Breast epithelium (tissue), 4 donors: ENCODE results near the gene TECR. TPM values are rescaled to one million over a fixed set of nuclear protein-coding genes. Genes with fewer than 3 reads are reported as not detected.

Source experiments
- DNase-seq, 2 donors: peaks; one replicate each; pipeline ENCODE4 v3.0.0-alpha.2; 2019; ENCODE audit warnings: low spot score in 2 of 2
- H3K27ac ChIP-seq, 2 donors: fragments of 200-600 bp; sonication (generic) in 1 of 2; one replicate each; pipeline ENCODE4 v1.5.1; 2016 to 2019; ENCODE audit warnings: mild to moderate bottlenecking in 1 of 2
- H3K27me3 ChIP-seq, 2 donors: fragments of 200-600 bp; sonication (generic) in 1 of 2; one replicate each; pipeline versions ENCODE4 v1.5.1 to v1.6.0; 2017 to 2019; ENCODE audit warnings: control low read depth in 1 of 2, mild to moderate bottlenecking in 1 of 2
- H3K36me3 ChIP-seq: fragments of 200-600 bp; one replicate; pipeline ENCODE4 v1.5.1; 2019
- H3K4me1 ChIP-seq, 2 donors: fragments of 200-600 bp; sonication (generic); one replicate each; pipeline ENCODE4 v1.5.1; 2016 to 2019; ENCODE audit warnings: control low read depth in 1 of 2
- H3K4me3 ChIP-seq, 3 donors: fragments of 200-600 bp; sonication (generic); 1 replicate in 2 of 3; 2 replicates in 1 of 3; pipeline ENCODE4 v1.5.1; 2016 to 2019; ENCODE audit warnings: mild to moderate bottlenecking in 3 of 3, moderate library complexity in 2 of 3
- H3K9me3 ChIP-seq, 2 donors: fragments of 200-600 bp; sonication (generic) in 1 of 2; one replicate each; pipeline ENCODE4 v1.5.1; 2016 to 2019; ENCODE audit warnings: control low read depth in 1 of 2
- POLR2A ChIP-seq: fragments of 450-650 bp; IDR thresholded peaks from one replicate; pipeline ENCODE4 v1.6.1; 2016; ENCODE audit warnings: antibody characterized with exemption, mild to moderate bottlenecking, moderate library complexity
- POLR2AphosphoS5 ChIP-seq, 3 donors: sonication (generic); formaldehyde crosslinking; IDR thresholded peaks; one replicate each; pipeline ENCODE4 v1.6.1; 2017; ENCODE audit warnings: antibody characterized with exemption in 3 of 3
- intact Hi-C: fragments of 100-400 bp; cut with DNase I; formaldehyde crosslinking; loops from one replicate; pipeline ENCODE4 v1.15.1; 2023; ENCODE audit warnings: low total_unique reads
- total RNA-seq, 3 donors: library from RNA; depleted of rRNA; stranded (reverse); fragments of >200 nt; gene quantifications; one replicate each; pipeline ENCODE4 v1.1.0, GENCODE V29; 2016
- TF ChIP-seq, protein P1 (sequence below), 3 donors: fragments of 450-650 bp; IDR thresholded peaks; one replicate each; pipeline ENCODE4 v1.5.1; 2016 to 2017; ENCODE audit warnings: antibody characterized with exemption in 3 of 3, mild to moderate bottlenecking in 3 of 3, moderate library complexity in 3 of 3

The TECR gene
- total RNA-seq, 3 donors from 2014 or later = 36.1 to 66.9 (median 43.4) TPM

DNA sequence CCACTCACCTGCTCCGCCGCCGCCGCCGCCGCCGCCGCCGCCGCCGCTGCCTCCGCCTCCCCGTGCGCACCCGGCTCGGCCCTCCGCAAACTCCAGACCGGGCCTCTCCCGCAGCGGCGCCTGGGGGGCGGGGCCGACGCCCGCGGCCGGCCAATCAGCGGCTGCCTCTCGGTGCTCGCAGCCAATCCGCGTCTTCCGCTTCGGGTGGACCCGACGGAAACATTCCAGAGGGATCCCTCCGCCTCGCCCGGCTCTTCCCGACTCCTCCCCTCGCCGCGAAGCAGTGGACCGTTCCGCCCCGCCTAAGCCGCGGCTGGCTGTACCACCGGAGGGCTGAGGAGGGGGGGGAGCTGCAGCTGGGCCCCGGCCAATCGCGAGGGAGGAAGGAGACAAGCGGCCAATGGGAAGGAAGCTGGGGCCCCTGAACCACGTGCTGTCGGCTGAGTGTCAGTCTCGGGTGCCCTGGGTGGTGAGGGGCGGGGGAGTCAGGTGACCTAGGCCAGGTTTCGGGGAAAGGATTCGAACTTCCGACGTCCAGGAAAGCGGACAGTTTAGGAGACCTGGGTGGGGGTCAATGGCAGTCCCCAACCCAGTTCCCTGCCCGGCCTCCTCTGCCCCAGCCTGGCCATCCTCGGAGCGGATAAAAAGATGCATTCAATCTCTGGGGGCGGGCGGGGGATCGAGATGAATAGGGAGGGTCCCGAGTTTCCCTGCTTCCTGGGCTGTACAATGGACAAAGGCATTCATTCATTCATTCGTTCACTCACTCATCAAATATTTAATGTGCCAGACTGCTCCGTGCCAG lies 33.2 kb upstream of the TECR start, which contains the start of gene GIPC1:
GIPC1 (minus strand) TSS at position 99 of the 805 bp plus-strand sequence. CDS start 13,151 bp downstream, outside the sequence.
- TF ChIP-seq, protein P1, sequence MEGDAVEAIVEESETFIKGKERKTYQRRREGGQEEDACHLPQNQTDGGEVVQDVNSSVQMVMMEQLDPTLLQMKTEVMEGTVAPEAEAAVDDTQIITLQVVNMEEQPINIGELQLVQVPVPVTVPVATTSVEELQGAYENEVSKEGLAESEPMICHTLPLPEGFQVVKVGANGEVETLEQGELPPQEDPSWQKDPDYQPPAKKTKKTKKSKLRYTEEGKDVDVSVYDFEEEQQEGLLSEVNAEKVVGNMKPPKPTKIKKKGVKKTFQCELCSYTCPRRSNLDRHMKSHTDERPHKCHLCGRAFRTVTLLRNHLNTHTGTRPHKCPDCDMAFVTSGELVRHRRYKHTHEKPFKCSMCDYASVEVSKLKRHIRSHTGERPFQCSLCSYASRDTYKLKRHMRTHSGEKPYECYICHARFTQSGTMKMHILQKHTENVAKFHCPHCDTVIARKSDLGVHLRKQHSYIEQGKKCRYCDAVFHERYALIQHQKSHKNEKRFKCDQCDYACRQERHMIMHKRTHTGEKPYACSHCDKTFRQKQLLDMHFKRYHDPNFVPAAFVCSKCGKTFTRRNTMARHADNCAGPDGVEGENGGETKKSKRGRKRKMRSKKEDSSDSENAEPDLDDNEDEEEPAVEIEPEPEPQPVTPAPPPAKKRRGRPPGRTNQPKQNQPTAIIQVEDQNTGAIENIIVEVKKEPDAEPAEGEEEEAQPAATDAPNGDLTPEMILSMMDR (IDR thresholded peaks at IDR 0.05) = peak in 1 of 3 donors; percentile 7
- TF ChIP-seq POLR2A = no peak
- peak; percentile 84 to 95 (median 91) for TF ChIP-seq POLR2AphosphoS5 (IDR thresholded peaks at IDR 0.05)
- intact Hi-C loops = no loop called here
- Histone ChIP-seq H3K36me3 (no peaks in the 10 kb centered on the region), H3K27me3 (no peaks in the 10 kb centered on the region), H3K4me3 (peak within 1 kb of the TSS; percentile 88 to 96 (median 92)), H3K4me1 (peaks cover 9 to 18% of the 10 kb centered on the region in 2 donors), H3K9me3 (no peaks in the 10 kb centered on the region), H3K27ac (peak within 1 kb of the TSS; percentile 87 to 91)
- DNase-seq = peak; percentile 95 to 98

DNA sequence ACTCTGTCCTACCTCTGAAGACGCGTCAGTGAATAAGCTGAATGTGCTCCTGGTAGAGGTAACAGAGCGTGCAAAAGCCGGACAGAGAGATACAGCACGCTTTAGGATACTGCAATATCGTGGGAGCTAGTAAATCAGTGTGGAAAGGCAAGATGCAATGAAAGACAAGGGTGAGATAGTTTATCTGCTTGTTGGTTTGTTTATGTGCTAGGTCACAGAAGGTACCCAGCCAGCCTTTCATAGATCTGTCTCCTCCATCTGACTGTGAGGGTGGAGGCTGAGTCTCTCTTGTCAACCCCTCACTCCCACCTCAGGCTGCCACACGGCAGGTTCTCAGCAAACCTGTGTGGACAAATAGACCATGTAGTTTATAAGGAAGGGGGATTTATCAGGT lies 32.6 kb upstream of the TECR start:
- intact Hi-C loops = no loop called here
- H3K4me1 ChIP-seq = peaks cover 9 to 18% of the 10 kb centered on the region in 2 donors

DNA sequence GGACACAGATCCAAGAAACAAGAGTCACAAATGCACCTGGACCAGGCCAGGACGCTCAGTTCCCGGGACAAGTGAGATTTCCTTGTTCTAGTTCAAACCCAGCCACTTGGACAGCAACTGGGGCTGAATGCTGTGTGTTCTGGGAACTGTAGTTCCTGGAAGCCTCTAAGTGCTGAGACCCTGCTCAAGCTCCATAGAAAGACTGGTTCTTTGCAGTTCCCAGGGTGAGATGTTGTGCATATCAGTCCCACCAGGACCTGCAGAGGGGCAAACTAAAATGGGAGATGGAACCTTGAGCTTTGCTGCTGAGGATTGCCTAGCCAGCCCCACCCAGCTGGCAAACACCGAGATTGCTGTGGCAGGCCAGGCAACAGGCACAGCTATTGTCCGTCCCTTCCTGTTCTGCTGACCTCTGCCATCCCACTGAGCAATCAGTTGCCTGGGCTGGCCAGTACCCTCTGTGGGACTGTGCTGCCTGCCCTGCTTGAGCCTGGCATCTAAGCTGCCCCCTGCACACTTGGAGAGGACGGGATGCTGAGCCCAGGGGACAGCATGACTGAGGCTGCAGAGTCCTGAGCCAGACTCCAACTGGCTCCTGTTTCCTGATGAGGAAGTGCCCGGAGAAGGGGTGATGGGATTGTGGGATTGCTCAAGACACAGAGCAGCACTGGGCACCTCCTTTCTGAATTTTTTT lies 32.0 kb upstream of the TECR start:
- Histone ChIP-seq H3K4me3 (peak overlapping the region in 1 of 3 donors; percentile 96), H3K4me1 (peaks cover 9 to 21% of the 10 kb centered on the region in 2 donors), H3K27ac (peak overlapping the region; percentile 87 to 91)

More for the DNA sequence above, 32.6 kb upstream of the TECR start:
- Histone ChIP-seq H3K27ac (peak overlapping the region; percentile 87 to 91), H3K4me3 (peak overlapping the region in 2 of 3 donors; percentile 92 to 96), H3K36me3 (no peaks in the 10 kb centered on the region), H3K9me3 (no peaks in the 10 kb centered on the region), H3K27me3 (no peaks in the 10 kb centered on the region)
- TF ChIP-seq POLR2A = no peak
- TF ChIP-seq, protein P1 (IDR thresholded peaks at IDR 0.05) = no peak
- no peak for TF ChIP-seq POLR2AphosphoS5 (IDR thresholded peaks at IDR 0.05)
- no peak for DNase-seq

DNA sequence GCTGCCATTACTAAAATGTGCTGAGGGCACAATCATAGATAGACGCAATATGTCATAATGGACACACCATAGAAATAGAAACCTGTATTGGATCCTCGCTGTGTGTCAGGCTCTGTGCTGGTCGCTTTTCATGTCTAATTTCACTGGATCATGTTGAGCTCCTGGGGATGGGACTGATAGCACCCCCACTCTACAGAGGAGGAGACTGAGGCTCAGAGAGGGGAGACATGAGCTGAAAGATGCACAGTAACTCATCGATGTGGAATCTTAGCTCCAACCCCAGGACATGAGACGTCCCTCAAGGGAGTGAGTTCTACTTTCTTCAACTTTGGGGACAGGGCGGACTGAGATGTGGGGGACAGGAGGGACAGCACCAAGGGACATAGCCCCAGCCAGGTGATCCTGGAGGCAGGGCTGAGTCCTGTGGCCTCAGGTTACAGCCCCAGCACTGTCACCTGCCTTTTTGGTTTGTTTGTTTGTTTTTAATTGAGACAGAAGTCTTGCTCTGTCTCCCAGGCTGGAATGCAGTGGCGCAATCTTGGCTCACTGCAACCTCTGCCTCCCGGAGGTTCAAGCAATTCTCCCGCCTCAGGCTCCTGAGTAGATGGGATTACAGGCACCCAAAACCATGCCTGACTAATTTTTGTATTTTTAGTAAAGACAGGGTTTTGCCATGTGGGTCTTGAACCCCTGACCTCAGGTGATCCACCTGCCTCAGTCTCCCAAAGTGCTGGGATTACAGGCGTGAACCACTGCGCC lies 26.9 kb upstream of the TECR start:
- DNase-seq = peak in 1 of 2 donors; percentile 74
- H3K4me3 ChIP-seq = no peak overlapping the region
- no peaks in the 10 kb centered on the region for H3K36me3 ChIP-seq
- no peaks in the 10 kb centered on the region for H3K9me3 ChIP-seq
- peak in 1 of 3 donors; percentile 39 for TF ChIP-seq POLR2AphosphoS5 (IDR thresholded peaks at IDR 0.05)
- TF ChIP-seq, protein P1 (IDR thresholded peaks at IDR 0.05) = no peak
- intact Hi-C loops = loop anchor here (5.0 kb wide), 1 partner anchor 1760 kb away; no protein-coding TSS in a partner anchor
- H3K27me3 ChIP-seq = no peaks in the 10 kb centered on the region
- peak overlapping the region; percentile 45 to 64 for H3K27ac ChIP-seq
- peaks cover 0 to 3% of the 10 kb centered on the region in 2 donors for H3K4me1 ChIP-seq

More for the DNA sequence above, 32.0 kb upstream of the TECR start:
- Histone ChIP-seq H3K36me3 (no peaks in the 10 kb centered on the region), H3K27me3 (no peaks in the 10 kb centered on the region), H3K9me3 (no peaks in the 10 kb centered on the region)
- TF ChIP-seq, protein P1 (IDR thresholded peaks at IDR 0.05) = no peak
- TF ChIP-seq POLR2AphosphoS5 (IDR thresholded peaks at IDR 0.05) = peak in 1 of 3 donors; percentile 29
- no peak for TF ChIP-seq POLR2A
- intact Hi-C loops = no loop called here
- DNase-seq = no peak
